SH-SY5Y (cell line): Measurements from ENCODE around the gene HIBCH.

ENCODE experiments used
- GATA2 ChIP-seq: IDR thresholded peaks from 2 replicates; pipeline ENCODE4 v1.6.1; 2011; ENCODE audit warnings: mild to moderate bottlenecking, low read depth, low read length
- GATA3 ChIP-seq: IDR thresholded peaks from 2 replicates; pipeline ENCODE4 v1.6.1; 2011; ENCODE audit warnings: low read depth, mild to moderate bottlenecking, low read length, moderate library complexity

- no peak for TF ChIP-seq GATA3
- no peak for TF ChIP-seq GATA2
Observed at GRCh38 chr2:190308031-190308430, 11.6 kb downstream of the HIBCH start.
